ENCODE results near the gene GATA2. TPM values are rescaled to one million over a fixed set of nuclear protein-coding genes. Genes with fewer than 3 reads are reported as not detected.

GATA2 gene
- total RNA-seq, 1 experiment from 2014 or later = 12.5 TPM

- H3K36me3 ChIP-seq (ENCODE audit: control insufficient read depth, insufficient read depth, low read length) = no peaks in the 10 kb centered on the region
- POLR2A ChIA-PET = no interaction called here
- H3K4me3 Mint-ChIP-seq (ENCODE audit: unreplicated experiment) = no peak overlapping the region
- H3K36me3 Mint-ChIP-seq (ENCODE audit: insufficient read depth, unreplicated experiment) = no peaks in the 10 kb centered on the region
- DNase-seq = no peak
- CTCF ChIA-PET = no interaction called here
- no TSS peak for BruUV-seq (replicated peaks)
- TF ChIP-seq, protein P1, sequence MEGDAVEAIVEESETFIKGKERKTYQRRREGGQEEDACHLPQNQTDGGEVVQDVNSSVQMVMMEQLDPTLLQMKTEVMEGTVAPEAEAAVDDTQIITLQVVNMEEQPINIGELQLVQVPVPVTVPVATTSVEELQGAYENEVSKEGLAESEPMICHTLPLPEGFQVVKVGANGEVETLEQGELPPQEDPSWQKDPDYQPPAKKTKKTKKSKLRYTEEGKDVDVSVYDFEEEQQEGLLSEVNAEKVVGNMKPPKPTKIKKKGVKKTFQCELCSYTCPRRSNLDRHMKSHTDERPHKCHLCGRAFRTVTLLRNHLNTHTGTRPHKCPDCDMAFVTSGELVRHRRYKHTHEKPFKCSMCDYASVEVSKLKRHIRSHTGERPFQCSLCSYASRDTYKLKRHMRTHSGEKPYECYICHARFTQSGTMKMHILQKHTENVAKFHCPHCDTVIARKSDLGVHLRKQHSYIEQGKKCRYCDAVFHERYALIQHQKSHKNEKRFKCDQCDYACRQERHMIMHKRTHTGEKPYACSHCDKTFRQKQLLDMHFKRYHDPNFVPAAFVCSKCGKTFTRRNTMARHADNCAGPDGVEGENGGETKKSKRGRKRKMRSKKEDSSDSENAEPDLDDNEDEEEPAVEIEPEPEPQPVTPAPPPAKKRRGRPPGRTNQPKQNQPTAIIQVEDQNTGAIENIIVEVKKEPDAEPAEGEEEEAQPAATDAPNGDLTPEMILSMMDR (IDR thresholded peaks at IDR 0.05; ENCODE audit: insufficient read depth in 1 of 2, low read depth in 1 of 2, low read length in 1 of 2, severe bottlenecking in 1 of 2, unreplicated experiment in 1 of 2) = no peak
- intact Hi-C loops (cut with micrococcal nuclease; ENCODE audit: unreplicated experiment) = no loop called here
- H3K4me1 ChIP-seq = no peaks in the 10 kb centered on the region
- H3K27me3 Mint-ChIP-seq (ENCODE audit: insufficient read depth, unreplicated experiment) = peaks cover 22% of the 10 kb centered on the region
- H3K4me3 ChIP-seq (ENCODE audit: low read depth, low read length) = no peak overlapping the region
- H3K27ac Mint-ChIP-seq (ENCODE audit: unreplicated experiment) = no peak overlapping the region
- H3K9me3 Mint-ChIP-seq (ENCODE audit: unreplicated experiment) = no peaks in the 10 kb centered on the region
- H3K9me3 ChIP-seq = no peaks in the 10 kb centered on the region
- H3K4me1 Mint-ChIP-seq (ENCODE audit: low read depth, unreplicated experiment) = no peaks in the 10 kb centered on the region
- H3K27me3 ChIP-seq (replicated peaks; ENCODE audit: control insufficient read depth, insufficient read depth, low read length) = no peaks in the 10 kb centered on the region; the same call in 1 of the 2 replicates
Measured at GRCh38 chr3:128469556-128469955, 23.4 kb downstream of the GATA2 start.

GRCh38 chr3:128468791-128469527, 24.0 kb downstream of the GATA2 start:
- H3K27ac Mint-ChIP-seq (ENCODE audit: unreplicated experiment) = no peak overlapping the region
- intact Hi-C loops (cut with micrococcal nuclease; ENCODE audit: unreplicated experiment) = no loop called here
- no peak overlapping the region for H3K4me3 Mint-ChIP-seq (ENCODE audit: unreplicated experiment)
- H3K36me3 Mint-ChIP-seq (ENCODE audit: insufficient read depth, unreplicated experiment) = no peaks in the 10 kb centered on the region
- POLR2A ChIA-PET = no interaction called here
- no peaks in the 10 kb centered on the region for H3K9me3 ChIP-seq
- no peaks in the 10 kb centered on the region for H3K4me1 ChIP-seq
- H3K36me3 ChIP-seq (ENCODE audit: control insufficient read depth, insufficient read depth, low read length) = no peaks in the 10 kb centered on the region
- H3K27me3 Mint-ChIP-seq (ENCODE audit: insufficient read depth, unreplicated experiment) = peaks cover 22% of the 10 kb centered on the region
- TF ChIP-seq, protein P1 (IDR thresholded peaks at IDR 0.05; ENCODE audit: insufficient read depth in 1 of 2, low read depth in 1 of 2, low read length in 1 of 2, severe bottlenecking in 1 of 2, unreplicated experiment in 1 of 2) = no peak
- no peaks in the 10 kb centered on the region for H3K4me1 Mint-ChIP-seq (ENCODE audit: low read depth, unreplicated experiment)
- H3K4me3 ChIP-seq (ENCODE audit: low read depth, low read length) = no peak overlapping the region
- no TSS peak for BruUV-seq (replicated peaks)
- H3K9me3 Mint-ChIP-seq (ENCODE audit: unreplicated experiment) = no peaks in the 10 kb centered on the region
- DNase-seq = no peak
- H3K27me3 ChIP-seq (replicated peaks; ENCODE audit: control insufficient read depth, insufficient read depth, low read length) = no peaks in the 10 kb centered on the region; the same call in 1 of the 2 replicates
- CTCF ChIA-PET = no interaction called here

GRCh38 chr3:128468285-128468790, 24.7 kb downstream of the GATA2 start:
- BruUV-seq (replicated peaks) = no TSS peak
- Mint-ChIP-seq H3K9me3 (ENCODE audit: unreplicated experiment) (no peaks in the 10 kb centered on the region), H3K4me1 (ENCODE audit: low read depth, unreplicated experiment) (no peaks in the 10 kb centered on the region), H3K27ac (ENCODE audit: unreplicated experiment) (no peak overlapping the region), H3K4me3 (ENCODE audit: unreplicated experiment) (no peak overlapping the region), H3K27me3 (ENCODE audit: insufficient read depth, unreplicated experiment) (peaks cover 22% of the 10 kb centered on the region), H3K36me3 (ENCODE audit: insufficient read depth, unreplicated experiment) (no peaks in the 10 kb centered on the region)
- intact Hi-C loops (cut with micrococcal nuclease; ENCODE audit: unreplicated experiment) = no loop called here
- H3K36me3 ChIP-seq (ENCODE audit: control insufficient read depth, insufficient read depth, low read length) = no peaks in the 10 kb centered on the region
- H3K9me3 ChIP-seq = no peaks in the 10 kb centered on the region
- CTCF ChIA-PET = no interaction called here
- H3K27me3 ChIP-seq (replicated peaks; ENCODE audit: control insufficient read depth, insufficient read depth, low read length) = no peaks in the 10 kb centered on the region; the same call in 1 of the 2 replicates
- POLR2A ChIA-PET = no interaction called here
- H3K4me3 ChIP-seq (ENCODE audit: low read depth, low read length) = no peak overlapping the region
- TF ChIP-seq, protein P1 (IDR thresholded peaks at IDR 0.05; ENCODE audit: insufficient read depth in 1 of 2, low read depth in 1 of 2, low read length in 1 of 2, severe bottlenecking in 1 of 2, unreplicated experiment in 1 of 2) = no peak
- DNase-seq = no peak
- no peaks in the 10 kb centered on the region for H3K4me1 ChIP-seq

Measured in Caco-2 (cell line).